ENCODE data around the gene KPNA1.

DNA sequence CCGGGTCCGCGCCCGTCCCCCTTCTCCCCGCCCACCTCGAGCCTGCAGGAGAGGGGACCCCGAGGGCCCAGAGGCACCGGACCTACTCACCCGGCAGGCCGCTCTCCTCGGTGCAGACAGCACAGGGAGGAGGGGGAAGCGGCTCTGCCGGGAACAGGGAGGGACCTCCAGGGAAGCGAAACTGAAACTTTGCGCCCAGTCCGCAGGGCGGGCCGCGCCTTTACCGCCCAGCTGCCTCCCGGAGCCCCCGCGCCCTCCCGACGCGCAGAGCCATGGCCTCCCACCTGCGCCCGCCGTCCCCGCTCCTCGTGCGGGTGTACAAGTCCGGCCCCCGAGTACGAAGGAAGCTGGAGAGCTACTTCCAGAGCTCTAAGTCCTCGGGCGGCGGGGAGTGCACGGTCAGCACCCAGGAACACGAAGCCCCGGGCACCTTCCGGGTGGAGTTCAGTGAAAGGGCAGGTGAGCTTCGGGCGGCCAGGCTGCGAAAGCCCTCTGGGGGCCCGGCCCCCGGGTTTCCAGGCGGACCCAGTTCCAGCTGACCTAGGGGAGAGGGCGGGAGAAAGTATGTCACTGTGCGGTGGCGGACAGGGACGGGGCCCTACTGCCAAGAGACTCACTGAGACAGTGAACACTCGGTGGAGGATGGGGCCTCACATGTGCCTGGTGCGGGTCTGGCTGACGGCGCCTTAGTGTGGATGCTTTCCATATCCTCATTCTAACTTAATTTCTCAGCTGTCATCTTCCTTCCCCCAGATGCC lies 49.6 kb upstream of the KPNA1 start, which contains the start of the genes DTX3L and PARP9:
- TF ChIP-seq CTCF (IDR thresholded peaks at IDR 0.05) (no peak), ZNF396 (CRISPR knock-in tag; IDR thresholded peaks at IDR 0.05; ENCODE audit: borderline replicate concordance) (no peak), AFF4 (CRISPR knock-in tag; IDR thresholded peaks at IDR 0.05; ENCODE audit: borderline replicate concordance) (no peak), FOXJ3 (CRISPR knock-in tag; IDR thresholded peaks at IDR 0.05; ENCODE audit: borderline replicate concordance) (no peak; the same call in 1 of the 2 replicates), SMAD3 (CRISPR knock-in tag; IDR thresholded peaks at IDR 0.05; ENCODE audit: borderline replicate concordance) (peak; percentile 56; the same call in 1 of the 2 replicates)
- TF ChIP-seq, protein P1, sequence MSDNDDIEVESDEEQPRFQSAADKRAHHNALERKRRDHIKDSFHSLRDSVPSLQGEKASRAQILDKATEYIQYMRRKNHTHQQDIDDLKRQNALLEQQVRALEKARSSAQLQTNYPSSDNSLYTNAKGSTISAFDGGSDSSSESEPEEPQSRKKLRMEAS (CRISPR knock-in tag; IDR thresholded peaks at IDR 0.05) = peak; percentile 65

Data from WTC11 (cell line).